GM18909 (cell line): ENCODE measurements around the gene ENDOV.
A peak's percentile ranks its signal among the peaks of the same experiment; 100 is the strongest.

ENCODE experiments used
- ATAC-seq: cut with Tn5 transposase; IDR thresholded peaks from one replicate; pipeline ENCODE4 v1.9.1; 2021; ENCODE audit warnings: mild to moderate bottlenecking; ENCODE audit not compliant: unreplicated experiment, poor library complexity

Gene ENDOV

GRCh38 chr17:80414803-80415625 is at the start of gene ENDOV:
ENDOV (plus strand) TSS chr17:80415167; CDS start chr17:80415195, 28 bp downstream.
- peak; percentile 88 for ATAC-seq

- no peak for ATAC-seq
These were observed 49.0 kb upstream of the ENDOV start for GRCh38 chr17:80365983-80366382.

DNA sequence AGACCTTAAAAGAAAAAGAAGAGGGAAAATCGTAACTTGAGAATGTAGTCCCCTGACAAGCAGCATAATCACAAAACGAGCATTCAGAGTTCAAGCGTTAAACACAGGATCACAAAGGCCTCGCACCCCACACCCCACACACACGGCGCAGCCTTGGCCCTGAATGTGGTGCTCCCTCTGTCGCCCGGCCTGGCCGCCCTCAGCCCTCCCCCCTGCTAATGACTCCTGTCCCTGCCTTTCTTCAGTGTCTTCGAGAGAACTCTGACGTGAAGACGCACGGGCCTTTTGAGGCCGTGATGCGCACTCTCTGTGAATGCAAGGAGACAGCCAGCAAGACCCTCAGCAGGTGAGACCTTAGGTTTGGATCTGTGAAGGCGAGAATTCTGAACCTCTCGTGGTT is 47.5 kb upstream of the ENDOV start:
- ATAC-seq: no peak

- ATAC-seq: no peak
These were observed 43.8 kb upstream of the ENDOV start for GRCh38 chr17:80371196-80371595.

DNA sequence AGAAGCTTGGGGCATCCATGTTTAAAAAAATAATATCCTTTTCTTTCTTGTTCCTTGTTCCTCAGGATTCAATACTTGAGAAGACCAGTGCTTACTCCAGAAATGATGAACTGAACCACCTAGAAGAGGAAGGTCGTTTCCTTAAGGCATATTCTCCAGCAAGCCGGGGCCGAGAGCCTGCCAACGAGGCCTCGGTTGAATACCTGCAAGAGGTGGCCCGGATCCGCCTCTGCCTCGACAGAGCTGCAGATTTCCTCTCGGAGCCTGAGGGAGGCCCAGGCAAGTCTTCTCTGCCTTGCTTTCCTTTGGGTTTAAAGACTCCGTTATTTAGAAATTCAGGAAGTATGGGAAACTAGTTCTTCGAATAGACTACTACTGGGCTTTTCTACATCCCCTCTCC is 42.5 kb upstream of the ENDOV start:
- ATAC-seq: no peak

DNA sequence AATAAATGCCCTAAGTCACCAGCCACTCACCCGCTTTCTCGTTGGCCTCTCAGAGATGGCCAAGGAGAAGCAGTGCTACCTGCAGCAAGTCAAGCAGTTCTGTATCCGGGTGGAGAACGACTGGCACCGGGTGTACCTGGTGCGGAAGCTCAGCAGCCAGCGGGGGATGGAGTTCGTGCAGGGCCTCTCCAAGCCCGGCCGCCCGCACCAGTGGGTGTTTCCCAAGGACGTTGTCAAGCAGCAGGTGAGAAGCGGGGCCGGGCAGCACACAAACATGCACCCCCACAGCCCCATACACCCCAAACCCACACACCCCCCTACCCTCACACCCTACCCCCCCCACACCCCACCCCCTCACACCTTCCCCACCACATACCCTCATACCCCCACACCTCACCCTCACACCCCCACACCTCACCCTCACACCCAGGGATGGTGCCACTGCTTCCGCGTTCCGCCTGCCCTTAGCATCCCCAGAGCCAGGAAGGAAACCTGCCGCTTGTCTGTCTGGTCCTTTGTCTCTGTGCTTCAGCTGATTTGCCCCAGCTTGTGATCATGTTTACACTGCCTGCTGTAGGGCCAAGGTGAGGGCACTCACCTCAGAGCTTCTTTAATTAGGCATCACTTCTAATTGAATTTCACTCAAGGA is 41.9 kb upstream of the ENDOV start:
- ATAC-seq: no peak

DNA sequence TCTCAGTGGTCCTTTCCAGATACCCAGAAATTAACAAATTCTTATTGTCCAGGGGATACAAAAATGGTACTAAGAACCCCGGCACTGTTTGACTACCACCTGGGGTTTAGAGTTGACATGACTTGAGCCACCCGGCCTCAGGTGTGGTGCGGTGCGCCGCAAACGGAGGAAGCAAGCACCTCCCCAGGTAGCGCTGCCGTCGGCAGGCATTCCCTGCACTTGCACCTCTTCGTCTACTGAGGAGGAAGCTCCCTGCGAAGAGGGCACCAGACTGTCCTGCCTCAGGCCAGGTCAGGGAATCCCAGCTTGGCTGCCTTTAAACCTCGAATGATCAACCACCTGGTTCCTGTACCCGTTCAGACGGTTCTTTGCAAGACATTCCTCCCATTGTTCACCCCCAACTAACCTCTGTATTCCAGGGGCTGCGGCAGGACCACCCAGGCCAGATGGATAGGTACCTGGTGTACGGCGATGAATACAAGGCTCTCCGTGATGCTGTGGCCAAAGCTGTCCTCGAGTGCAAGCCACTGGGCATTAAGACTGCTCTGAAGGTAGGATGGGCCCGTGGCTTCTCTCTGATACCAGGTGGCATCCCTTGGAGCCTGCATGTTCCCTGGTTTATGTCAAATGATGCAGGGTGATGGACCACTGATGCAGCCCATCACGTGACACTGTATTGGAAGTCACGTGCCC is 40.8 kb upstream of the ENDOV start:
- ATAC-seq: no peak

GRCh38 chr17:80374732-80375585 is 40.0 kb upstream of the ENDOV start:
- ATAC-seq: no peak

GRCh38 chr17:80376531-80376930 is 38.4 kb upstream of the ENDOV start:
- ATAC-seq: no peak

- ATAC-seq: no peak
These were observed 37.2 kb upstream of the ENDOV start for GRCh38 chr17:80377798-80378197.

- ATAC-seq: no peak
These were observed 35.6 kb upstream of the ENDOV start for GRCh38 chr17:80379348-80379747.

DNA sequence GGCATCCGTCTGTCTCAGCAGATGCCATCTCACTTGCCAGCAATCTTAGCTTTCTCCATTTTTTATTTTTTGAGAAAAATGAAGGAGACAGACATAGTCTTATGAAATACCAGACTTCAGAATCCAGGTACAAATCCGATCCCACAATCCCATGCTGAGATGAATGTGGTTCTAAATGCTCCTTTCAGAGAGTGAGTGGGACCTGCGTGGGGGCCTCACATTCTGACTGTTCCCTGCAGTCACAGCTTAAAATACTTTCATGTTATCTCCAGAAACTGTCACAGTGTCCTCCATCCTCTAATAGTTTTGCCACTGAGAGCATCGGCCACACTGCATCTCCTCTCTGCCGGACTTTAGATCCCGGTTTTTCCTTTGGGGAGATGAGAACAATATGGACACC is 34.9 kb upstream of the ENDOV start:
- no peak for ATAC-seq

DNA sequence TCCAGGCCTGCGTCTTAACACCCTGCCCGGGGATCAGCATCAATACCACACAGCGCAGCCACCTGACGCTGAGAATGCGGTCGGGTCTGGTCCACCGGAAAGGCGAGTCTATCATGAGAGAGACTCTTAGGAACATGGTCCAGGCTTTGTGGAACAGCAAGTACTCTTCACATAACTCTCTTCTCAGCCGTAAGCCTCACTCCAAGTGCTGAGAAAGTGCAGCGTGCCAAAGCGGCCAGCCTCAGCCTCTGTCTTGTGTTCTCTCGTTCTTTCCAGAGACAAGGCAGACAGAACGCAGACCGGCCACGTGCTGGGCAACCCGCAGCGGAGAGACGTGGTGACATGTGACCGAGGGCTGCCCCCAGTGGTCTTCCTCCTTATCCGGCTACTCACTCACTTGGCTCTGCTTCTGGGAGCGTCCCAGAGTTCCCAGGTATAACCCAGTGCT is 34.4 kb upstream of the ENDOV start:
- no peak for ATAC-seq

DNA sequence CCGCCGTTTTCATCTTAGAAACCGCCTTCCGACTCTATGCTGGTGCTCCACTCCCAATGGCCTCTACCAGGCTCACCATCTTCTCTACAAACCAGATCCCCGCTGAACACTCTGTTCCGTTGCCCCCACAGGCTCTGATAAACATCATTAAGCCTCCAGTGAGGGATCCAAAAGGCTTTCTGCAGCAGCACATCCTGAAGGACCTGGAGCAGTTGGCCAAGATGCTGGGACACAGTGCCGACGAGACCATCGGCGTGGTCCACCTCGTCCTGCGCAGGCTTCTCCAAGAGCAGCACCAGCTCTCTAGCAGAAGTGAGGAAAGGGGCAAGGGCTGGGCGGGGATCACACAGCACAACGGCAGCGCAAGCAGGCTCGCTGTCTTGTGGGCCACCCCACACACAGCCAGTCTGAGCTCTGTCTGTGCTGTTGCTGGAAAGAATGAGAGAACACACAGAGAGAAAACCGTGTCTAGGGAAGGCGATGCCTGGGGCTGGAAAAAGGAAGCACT is 33.5 kb upstream of the ENDOV start:
- ATAC-seq: no peak

- ATAC-seq: no peak
These were observed 32.5 kb upstream of the ENDOV start for GRCh38 chr17:80382446-80382845.

- ATAC-seq: no peak
These were observed 32.0 kb upstream of the ENDOV start for GRCh38 chr17:80382956-80383355.

- no peak for ATAC-seq
These were observed 30.6 kb upstream of the ENDOV start for GRCh38 chr17:80384078-80384960.

DNA sequence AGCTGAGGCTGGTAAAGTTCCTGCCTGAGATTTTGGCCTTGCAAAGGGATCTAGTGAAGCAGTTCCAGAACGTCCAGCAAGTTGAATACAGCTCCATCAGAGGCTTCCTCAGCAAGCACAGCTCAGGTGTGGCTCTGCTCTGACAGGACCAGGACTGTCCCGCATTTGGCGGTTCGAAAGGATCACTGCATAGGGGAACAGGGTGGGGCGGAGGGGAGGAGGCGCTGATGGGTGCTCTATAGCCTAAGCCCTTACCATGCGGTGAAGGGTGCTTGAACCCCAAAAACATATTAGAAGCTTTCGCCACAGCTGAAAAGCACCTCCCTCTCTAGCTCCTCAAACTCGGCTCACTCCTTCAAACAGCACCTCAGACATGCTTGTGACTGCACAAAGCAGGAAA is 29.9 kb upstream of the ENDOV start:
- no peak for ATAC-seq

DNA sequence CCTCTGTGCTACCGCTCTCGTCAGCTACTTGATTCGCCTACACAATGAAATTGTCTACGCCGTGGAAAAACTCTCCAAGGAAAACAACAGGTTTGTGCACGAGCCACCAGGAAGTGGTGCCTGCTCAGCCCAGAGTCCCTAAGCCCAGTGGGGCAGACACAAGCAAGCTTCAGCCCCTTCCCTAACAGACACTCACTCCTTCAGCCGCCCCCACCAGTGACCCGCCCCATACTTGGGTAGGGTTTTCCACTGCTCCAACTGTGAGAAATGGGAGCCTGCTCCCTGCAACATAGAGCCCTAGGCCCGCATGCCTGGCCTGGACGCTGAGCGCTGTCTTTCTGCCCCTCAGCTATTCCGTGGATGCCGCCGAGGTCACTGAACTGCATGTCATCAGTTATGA is 28.6 kb upstream of the ENDOV start:
- no peak for ATAC-seq
